GM18502 (cell line): ENCODE data around the gene EPHB4.

Experiments used
- ATAC-seq: cut with Tn5 transposase; IDR thresholded peaks from one replicate; pipeline ENCODE4 v1.9.1; 2021; ENCODE audit warnings: mild to moderate bottlenecking; ENCODE audit not compliant: unreplicated experiment, poor library complexity

EPHB4 gene

DNA sequence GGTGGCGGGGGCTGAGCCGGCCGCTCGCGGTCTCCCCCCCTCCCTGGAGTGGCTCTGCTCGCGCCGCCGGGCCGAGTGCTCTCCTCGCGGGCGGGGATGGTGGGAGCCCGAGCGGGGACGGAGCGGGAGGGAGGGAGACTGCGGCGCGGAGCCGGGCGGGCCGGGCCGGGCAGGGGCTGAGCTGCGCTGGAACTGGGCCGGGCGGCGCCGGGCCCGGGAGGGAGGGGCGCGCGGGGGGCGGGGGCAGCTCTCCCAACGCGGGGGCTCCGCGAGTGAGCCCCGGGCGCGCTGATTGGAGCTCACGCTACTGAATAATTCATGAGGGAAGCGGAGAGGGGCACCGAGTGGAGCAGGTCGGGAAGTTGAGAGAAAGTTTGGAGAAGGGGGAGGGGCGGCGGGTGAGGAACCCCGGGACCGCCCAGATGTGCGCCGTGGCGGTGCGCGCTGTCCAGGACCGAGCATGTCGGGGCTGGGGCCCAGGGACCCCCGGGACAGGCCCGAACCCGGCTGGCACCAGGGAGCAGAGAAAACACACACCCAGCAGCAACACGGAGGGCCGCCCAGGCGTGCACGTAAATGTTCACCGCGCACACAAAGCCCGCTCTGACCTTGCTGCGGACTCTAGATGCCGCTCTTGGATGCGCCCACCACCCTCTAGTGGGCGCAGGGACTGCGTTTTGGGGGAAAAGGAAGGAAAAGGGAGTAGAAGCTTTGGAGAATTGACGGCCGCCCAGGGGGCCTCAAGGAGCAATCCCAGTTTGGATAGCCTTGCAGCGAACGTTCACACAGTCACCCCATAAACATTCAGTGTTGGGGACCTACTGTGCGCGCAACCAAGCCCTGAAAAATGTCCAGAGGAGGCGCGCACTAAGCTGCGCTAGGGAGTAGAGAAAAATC is at the start of gene EPHB4:
Gene EPHB4, minus strand, starts transcription at position 194 of the 897 bp plus-strand sequence. CDS start 493 bp downstream, outside the sequence.
- ATAC-seq: no peak

- peak; percentile 31 for ATAC-seq
Measured at GRCh38 chr7:100875356-100875751, 48.0 kb upstream of the EPHB4 start.

DNA sequence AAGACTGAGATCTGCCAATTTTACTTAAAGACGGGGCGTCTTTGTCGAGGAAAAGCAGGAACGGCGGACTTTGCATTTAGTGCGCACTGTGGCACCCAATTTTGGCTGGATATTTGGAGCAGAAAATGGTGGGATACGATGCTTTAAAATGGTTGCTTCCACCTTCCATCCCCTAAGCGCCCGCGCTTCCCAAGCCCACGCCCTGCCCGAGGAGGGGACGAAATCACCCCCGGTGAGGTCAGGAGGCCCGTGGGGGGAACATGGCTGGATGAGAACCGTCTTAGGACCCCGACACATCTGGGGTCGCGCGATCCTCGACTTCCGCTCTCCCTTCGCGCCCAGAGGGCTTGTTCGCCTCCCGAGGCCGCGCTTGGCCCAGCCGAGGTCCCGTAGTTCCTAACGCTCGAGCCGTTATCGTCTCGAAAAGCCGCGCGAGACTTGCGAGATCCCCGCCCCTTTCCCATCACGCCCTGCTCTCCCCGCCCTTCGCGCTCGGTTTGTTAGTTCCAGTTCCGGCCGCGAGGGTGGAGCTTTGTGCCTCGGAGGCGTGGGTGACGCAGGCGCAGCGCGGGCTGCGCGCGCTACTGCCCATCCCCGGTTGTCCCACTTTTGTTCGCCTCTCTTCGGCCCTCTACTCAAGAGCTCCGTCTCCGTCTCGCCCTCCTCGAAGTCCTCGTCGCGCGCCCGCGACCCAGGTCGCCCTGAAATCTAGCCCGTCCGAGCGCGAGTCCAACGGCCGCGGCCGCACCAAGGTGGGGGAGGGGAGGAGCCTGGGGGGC is 47.4 kb upstream of the EPHB4 start, which contains the start of gene SRRT:
Gene SRRT, plus strand, starts transcription at position 527 of the 779 bp plus-strand sequence. CDS start 488 bp downstream, outside the sequence.
- ATAC-seq: peak; percentile 83

DNA sequence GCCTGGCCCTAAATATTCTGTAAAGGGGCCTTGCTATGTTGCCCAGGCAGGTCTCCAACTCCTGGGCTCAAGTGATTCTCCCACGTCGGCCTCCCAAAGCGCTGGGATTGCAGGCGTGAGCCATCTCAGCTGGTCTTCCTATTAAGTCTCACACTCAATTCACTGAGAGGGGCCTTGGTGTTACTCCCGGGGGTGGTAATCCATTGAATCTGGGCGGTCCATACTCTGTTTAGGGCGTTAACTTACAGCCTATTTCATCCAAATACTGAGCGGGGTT is 46.9 kb upstream of the EPHB4 start:
- no peak for ATAC-seq

DNA sequence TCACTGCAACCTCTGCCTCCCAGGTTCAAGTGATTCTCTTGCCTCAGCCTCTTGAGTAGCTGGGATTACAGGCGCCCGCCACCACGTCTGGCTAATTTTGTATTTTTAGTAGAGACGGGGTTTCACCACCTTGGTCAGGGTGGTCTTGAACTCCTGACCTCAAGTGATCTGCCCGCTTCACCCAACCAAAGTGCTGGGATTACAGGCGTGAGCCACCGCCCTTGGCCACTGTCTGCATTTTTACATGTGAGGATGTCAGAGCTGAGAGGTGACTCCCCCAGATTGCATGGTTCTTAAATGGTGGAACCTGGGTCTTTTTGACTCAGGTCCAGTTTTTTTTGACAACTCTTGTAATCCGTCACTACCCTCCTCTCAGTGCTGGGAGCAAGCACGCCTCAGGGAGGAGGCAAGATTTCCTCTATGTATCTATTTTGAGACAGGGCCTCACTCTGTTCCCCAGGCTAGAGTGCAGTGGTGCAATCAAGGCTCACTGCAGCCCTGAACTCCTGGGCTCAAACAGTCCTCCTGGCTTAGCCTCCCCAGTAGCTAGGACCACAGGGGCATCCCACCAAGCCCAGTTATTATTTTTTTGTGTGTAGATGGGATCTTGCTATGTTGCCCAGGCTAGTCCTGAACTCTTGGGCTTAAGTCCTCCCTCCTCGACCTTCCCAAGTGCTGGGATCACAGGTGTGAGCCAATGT is 46.4 kb upstream of the EPHB4 start:
- ATAC-seq: no peak

DNA sequence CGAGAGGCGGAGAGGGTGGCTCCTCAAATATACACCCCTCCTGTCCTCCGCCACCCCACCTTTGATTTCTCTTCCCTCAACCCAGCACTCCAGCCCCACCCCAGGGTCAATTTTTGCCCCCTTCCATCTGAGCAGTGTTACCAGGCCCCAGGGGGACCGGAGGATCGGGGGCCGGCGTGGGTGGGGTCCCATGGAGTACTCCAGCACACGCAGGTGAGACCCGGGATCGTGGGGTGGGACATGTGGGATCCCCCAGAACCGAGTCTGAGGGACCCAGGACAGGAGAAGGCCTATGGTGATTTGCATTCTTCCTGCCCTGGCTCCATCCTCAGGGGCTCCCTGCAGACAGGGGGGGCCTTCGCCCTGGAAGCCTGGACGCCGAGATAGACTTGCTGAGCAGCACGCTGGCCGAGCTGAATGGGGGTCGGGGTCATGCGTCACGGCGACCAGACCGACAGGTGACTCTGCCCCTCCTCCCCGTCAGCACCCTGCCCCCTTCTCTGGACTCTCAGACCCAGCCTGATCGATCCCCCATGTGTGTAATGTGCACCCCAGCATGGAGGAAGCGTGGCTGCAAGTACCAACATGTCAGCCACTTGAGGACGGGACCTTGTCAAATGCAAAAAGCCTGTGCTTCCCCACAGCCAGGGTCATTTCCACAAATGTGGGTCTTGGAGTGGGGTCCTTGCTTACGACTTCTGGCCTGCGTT is 40.6 kb upstream of the EPHB4 start:
- ATAC-seq: no peak

DNA sequence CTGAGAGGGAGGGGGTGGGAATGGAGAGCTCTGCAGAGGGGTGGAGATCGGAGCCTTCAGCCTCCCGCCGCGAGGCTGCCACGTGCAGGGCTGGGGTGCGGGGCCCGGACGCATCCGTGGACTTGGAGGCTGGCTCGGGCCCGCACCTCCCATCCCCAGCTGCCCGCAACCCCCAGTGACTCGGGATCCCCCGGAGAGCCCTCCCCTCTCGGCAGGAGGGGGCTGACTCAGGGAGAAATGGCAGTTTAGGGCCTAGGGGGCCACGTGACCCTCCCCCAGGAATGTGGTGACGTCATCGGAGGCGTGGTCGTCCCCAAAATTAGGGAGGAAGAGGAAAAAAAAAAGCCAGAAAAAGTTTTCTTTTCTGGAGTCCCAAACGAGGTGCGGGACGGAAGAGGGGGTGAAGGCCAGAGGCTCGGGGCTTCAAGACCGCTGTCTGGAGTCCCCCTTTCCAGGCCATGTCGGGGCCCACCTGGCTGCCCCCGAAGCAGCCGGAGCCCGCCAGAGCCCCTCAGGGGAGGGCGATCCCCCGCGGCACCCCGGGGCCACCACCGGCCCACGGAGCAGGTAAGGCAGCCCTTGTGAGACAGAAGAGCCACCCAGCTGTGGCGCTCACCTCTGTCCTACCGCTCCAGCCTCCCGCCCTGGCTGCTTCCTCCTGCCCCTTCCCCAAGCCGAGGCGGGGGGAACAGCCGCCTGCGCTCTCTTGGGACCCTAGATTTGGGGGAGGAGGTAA is 39.9 kb upstream of the EPHB4 start, which contains the start of gene TRIP6:
Gene TRIP6, plus strand, starts transcription at position 348 of the 736 bp plus-strand sequence. Its CDS starts 111 bp downstream, at position 459.
- ATAC-seq: no peak

- no peak for ATAC-seq
Measured at GRCh38 chr7:100866729-100867039, 39.4 kb upstream of the EPHB4 start.

GRCh38 chr7:100865938-100866728 is 38.8 kb upstream of the EPHB4 start:
- ATAC-seq: no peak

DNA sequence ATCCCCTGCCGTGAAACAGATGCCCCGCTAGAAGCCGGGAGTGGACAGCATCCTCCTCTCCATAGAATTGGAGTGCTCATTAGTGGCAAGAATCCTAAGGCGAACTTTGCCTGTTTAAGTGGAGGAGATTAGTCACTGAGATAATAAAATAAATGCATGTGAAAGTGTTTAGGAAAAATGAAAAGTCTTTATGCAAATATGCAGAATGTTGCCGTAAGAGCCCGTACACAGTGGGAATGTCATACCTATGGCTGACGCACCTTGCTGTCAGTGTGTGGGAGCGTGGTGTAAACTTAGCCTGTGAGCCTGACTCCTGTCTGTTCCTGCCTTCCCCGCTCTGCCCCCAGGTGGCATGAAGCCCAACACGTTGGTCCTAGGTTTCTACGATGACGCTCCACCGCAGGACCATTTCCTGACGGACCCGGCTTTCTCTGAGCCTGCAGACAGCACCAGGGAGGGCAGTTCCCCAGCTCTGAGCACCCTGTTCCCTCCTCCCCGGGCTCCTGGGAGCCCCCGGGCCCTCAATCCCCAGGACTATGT is 38.1 kb upstream of the EPHB4 start:
- ATAC-seq: no peak

- ATAC-seq: no peak
Measured at GRCh38 chr7:100864263-100864845, 37.0 kb upstream of the EPHB4 start.

DNA sequence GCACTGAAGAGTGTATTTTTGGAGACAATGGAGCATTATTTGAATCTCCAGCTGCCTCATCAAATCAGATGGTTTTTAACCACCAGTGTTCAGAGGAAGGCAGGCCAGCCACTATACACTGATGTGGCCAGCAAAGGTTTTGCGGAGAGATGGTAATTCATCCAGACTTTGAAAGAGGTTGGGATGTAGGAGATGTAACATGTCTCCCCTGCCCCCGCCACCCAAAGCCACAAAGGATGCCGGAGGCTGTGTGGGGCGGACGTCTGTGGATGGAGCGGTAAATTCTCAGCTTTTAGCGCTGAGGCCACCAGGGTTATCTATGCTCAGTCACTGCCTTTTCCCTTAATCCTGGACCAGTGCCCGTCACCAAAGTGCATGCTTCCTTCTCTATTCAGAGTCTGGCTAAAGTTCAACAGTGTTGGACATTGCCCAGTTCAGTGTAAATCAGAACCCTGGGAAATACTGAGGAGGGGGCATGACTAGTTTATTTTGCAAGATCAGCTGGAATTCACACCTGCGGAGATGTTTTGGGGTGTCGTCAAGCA is 36.2 kb upstream of the EPHB4 start:
- ATAC-seq: no peak

GRCh38 chr7:100861616-100861985 is 34.3 kb upstream of the EPHB4 start:
- ATAC-seq: no peak

DNA sequence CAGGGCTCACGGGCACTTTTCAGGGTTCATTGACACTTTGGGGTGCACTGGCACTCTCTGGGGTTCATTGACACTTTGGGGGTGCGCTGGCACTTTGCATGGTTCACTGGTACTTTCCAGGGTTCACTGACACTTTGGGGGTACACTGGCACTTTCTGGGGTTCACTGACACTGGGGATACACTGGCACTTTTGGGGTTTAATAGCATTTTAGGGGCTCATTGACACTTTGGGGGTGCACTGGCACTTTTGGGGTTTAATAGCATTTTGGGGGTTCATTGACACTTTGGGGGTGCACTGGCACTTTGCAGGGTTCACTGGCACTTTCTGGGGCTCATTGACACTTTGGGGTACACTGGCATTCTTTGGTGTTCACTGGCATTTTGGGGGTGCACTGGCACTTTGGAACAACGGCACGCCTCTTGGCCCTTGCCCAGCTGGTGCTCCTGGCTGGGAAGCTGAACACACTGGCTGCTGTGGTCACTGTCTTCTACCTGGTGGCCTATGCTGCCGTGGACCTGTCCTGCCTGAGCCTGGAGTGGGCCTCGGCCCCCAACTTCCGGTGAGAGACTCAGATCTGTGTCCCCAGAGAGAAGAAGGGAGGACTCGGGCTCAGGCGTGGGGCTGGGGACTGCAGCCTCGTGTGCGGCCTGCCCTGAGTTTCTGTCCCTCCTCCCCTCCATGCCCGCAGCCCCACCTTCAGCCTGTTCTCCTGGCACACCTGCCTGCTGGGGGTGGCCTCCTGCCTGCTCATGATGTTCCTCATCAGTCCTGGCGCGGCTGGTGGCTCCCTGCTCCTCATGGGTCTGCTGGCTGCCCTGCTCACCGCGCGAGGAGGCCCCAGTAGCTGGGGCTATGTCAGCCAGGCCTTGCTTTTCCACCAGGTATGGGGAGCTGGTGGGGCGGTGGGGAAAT is 33.6 kb upstream of the EPHB4 start:
- ATAC-seq: no peak

GRCh38 chr7:100859856-100860255 is 32.5 kb upstream of the EPHB4 start:
- no peak for ATAC-seq

DNA sequence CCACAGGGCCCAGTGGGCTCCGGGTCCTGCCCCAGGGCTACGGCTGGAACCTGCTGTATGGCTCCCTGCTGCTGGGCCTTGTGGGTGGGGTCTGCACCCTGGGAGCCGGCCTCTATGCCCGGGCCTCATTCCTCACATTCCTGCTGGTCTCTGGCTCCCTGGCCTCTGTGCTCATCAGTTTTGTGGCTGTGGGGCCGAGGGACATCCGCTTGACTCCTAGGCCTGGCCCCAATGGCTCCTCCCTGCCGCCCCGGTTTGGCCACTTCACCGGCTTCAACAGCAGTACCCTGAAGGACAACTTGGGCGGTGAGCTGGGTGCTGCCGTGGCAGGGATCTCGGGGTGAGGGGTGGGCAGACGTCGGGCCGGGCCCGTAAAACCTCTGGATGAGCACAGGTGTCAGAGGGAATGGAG is 29.6 kb upstream of the EPHB4 start:
- no peak for ATAC-seq

- no peak for ATAC-seq
Measured at GRCh38 chr7:100855515-100855914, 28.2 kb upstream of the EPHB4 start.
